Activated CD8-positive, alpha-beta memory T cell treated with anti-CD3 and anti-CD28 coated beads, Interleukin-2, amount 50 U/mL, for 1 hour (primary cell): ENCODE data around the gene CSTB.
A peak's percentile ranks its signal among the peaks of the same experiment; 100 is the strongest.

Source experiments
- DNase-seq: peaks from one replicate; pipeline ENCODE4 v3.0.0-alpha.2; 2020; ENCODE audit errors: extremely low read depth

CSTB gene

DNA sequence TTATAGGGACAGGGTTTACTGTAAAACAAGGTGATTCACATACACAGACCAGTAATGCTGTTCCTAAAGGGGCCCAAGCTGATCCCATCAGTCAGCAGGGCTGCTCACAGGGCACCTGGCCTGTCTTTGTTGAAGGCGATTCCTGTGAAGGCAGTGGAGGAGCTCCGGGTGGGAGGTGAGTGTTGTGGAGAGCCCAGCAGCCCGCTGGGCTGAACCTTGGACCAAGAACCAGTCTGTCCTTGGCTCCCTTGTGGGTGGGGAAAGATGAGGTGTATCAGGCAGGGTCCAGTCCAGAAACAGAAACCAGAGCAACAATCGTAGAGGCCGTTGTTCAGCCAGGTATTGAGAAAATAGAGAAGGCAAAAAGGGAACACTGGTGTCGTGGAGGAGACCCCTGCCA, 44.6 kb downstream of the CSTB start:
- no peak for DNase-seq

DNA sequence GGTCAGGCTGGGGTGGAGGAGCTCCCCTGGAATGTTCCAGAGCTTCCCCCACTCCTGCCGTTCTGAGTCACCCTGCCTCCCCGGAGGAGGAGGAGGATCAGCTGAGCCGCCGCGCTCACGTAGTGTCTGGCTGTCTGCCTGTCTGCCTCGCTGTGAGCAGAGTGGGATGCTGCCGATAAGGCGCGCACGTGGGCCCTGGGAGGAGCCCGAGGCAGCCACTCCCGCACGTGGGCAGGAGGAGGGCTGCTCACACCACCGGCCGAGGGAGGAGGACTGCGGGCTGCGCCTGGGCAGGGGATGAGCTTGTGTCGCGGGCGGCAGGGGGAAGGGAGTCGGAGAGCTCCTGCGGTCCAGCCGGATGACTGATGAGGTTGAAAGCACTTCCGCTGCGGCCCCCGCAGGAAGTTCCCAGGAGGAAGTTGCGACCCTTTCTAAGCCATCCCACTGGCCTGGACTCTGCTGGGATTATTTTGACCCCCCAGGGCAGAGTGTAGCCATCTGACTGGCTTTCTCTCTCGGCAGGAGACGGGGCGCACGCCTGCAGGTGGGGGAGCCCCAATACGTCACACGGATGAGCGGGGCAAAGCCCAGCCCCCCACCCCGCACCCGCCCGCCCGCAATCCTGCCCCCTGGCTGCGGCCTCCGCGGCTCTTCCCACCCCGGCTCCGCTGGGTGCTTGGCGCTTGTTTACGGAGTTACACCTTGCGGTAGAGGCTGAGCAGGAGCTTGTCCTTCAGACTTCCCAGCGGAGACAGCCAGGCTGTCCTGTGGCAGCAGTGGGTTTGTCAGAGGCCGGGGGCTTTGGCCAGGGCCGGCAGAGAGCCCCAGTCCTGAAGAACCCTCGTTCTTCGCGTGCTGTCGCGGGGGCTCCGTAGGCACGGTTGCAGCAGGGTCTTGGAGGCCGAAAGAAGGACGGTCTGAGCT, 47.4 kb downstream of the CSTB start:
- peak; percentile 72 for DNase-seq

DNA sequence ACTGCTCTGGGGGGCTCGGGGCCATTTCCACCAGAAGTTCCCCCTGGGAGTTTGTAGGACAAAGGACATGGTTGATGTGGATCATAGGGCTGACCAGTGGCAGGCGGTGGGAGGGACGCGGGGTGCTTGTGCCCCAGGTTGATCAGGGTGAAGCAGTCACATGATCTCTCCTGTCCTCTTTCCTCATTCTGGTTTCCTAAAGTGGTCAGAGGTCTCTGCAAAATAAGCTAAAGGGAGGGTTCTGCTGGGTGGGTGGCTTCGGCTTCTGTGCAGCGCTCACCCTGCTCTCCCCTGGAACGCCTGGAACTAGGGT, 48.0 kb downstream of the CSTB start:
- DNase-seq = no peak

DNA sequence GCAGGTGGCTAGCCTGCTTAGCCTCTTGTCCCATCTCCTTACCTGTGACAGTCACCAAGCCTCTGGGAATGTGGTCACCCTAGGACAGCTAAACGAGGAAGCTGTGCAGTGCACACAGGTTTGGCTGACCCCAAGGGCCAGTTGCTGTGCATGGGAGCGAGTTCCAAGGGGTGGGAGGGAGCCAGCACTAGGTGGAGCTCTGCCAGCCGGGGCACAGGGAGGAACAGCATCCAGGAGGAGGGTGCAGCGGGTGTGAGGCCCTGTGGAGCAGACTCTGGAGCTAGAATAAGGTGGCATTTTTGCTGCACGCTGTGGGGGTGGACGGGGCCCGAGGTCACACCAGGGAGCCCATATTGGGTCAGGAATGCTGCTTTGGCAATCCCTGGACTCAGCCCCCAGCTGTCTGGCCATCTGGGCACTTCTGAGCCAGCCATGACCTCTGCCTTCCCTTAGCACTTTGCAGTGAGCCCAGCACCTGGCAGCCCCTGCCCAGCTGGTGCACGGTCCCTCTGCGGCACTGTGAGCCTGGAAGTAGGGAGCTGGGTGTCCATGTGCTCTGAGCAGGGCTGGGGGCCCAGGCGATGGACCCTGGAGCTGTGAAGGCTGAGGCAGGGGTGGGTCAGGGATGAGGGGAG, 48.5 kb downstream of the CSTB start:
- no peak for DNase-seq

DNA sequence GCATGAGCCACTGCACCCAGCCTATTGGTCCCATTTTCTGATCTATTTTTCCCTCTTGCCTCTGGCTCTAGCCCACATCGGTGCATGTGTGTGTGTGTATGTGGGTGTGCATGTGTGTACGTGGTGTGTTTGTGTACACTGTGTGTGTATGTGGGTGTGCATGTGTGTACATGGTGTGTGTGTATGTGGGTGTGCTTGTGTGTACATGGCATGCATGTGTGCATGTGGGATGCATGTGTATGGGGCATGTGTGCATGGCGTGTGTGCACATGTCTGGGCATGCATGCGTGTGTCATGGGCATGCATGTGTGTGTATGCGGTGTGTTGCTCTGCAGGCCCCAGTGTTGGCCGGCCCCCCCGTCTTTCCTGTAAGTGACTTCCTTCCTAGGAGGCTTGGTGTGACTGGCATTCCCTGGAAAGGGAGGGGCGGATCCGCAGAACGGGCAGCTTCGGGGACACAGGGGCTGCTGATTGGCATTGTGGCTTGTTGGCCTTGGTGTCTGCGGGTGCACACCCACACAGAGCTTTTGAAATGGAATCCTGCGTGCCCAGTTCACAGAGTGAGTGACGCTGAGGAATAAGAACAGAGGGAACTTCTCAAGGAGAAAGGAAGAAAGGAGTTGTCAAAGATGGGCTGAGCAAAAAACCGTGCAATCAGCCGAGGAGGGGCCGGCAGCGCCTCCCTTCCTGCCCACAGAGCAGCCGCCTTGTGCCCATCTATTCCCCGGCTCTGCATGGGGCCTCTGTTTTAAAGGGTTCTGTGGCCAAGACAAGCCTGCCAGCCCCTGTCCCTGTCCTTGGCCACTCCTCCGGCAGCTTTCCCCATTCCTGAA, 49.2 kb downstream of the CSTB start:
- no peak for DNase-seq
